ENCODE results near the gene GTPBP6.
"Not testable (repeated sequence)": the region's sequence is repeated elsewhere in the genome, so short reads cannot be mapped to it uniquely, and the experiment has no call there.

The GTPBP6 gene

GRCh38 chrX:287670-288069 lies 30.9 kb downstream of the GTPBP6 start:
- no peak for DNase-seq

DNA sequence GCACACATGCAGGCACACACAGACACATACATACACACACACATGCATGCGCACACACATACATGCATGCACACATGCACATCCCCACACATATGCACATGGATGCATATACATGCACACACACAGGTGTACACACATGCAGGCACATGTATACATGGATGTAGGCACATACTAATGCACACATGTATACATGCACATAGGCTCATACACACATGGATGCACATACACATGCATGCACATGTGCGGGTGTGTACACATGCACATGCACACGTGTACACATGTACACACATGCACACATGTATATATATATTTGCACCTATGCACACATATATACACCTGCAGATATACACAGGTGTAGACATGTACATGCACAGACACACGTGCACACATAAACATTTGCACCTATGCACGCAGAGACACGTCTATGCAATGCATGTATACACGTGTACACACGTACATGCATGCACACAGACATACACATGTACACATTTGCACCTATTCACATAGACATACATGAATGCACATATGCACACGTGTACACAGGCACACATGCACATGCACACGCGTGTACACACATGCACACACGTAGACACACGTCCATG lies 33.4 kb downstream of the GTPBP6 start:
- no peak for DNase-seq

GRCh38 chrX:283115-283845 lies 35.3 kb downstream of the GTPBP6 start:
- no peak for DNase-seq

GRCh38 chrX:282000-282681 lies 36.5 kb downstream of the GTPBP6 start:
- DNase-seq, result not testable (repeated sequence)

DNA sequence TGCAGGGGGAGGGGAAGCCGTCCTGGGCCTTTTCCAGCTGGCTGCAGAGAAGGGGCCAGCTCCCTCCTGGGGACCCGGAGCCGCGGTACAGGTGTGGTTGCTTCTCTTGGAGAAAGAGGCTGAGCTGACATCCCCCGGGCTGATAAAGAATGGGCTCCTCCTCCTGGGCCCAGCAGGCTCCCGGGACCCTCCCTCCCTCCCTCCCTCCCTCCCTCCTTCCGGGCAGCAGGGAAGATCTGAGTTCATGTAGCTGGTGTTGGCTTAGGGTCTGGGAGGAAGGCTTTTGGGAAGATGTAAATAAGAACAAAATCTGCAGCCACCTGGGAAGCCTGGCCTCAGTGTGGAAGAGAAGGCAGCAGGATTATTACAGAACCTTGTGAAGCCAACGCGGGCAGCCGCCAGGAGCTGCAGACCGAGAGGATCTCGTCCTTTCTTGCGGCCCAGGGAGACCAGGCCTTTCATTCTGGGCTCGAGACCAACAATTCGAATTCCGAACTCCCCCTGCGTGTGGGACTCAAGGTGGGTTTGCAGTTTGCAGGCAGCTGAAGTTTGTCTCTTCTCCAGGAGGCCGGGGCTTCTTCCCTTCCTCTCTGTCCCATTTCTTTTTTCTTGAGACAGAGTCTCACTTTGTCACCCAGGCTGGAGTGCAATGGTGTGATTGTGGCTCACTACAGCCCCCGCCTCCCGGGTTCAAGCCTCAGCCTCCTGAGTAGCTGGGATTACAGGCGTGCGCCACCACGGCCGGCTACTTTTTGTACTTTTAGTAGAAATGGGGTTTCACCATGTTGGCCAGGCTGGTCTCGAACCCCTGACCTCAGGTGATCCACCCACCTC lies 37.2 kb downstream of the GTPBP6 start, which contains the start of gene PLCXD1:
Gene PLCXD1 (plus strand): TSS at position 216 of the 834 bp plus-strand sequence. CDS start 2,807 bp downstream, outside the sequence.
- no peak for DNase-seq

GRCh38 chrX:280722-281121 lies 37.9 kb downstream of the GTPBP6 start:
- not testable (repeated sequence) for DNase-seq

GRCh38 chrX:279757-280604 lies 38.6 kb downstream of the GTPBP6 start:
- not testable (repeated sequence) for DNase-seq

- no peak for DNase-seq
Measured at GRCh38 chrX:276581-277201, 41.9 kb downstream of the GTPBP6 start.

GRCh38 chrX:275967-276580 lies 42.5 kb downstream of the GTPBP6 start:
- DNase-seq, result no peak

DNA sequence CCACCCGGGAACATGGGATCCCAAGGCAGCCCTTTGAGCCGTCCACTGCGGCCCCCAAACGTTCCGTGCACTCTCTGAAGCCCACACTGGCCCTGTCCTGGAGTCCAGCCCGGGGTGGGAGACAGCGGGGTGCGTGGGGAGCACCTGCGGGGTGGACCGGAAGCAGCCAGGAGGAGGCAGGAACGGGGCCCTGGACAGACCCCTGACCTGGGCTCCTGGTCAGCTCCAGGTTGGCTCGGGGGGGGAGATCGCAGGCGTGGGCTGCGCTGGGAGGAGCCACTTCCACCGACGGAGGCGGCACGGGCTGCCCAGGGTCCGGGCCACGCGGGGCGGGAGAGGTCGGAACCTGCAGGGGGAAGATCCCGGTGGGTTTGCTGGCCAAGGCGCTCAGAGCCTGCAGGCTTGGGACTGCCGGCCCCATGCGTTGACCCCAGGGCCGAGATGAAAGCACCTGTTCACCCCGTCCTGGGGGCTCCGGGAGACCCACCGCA lies 43.1 kb downstream of the GTPBP6 start:
- no peak for DNase-seq

DNA sequence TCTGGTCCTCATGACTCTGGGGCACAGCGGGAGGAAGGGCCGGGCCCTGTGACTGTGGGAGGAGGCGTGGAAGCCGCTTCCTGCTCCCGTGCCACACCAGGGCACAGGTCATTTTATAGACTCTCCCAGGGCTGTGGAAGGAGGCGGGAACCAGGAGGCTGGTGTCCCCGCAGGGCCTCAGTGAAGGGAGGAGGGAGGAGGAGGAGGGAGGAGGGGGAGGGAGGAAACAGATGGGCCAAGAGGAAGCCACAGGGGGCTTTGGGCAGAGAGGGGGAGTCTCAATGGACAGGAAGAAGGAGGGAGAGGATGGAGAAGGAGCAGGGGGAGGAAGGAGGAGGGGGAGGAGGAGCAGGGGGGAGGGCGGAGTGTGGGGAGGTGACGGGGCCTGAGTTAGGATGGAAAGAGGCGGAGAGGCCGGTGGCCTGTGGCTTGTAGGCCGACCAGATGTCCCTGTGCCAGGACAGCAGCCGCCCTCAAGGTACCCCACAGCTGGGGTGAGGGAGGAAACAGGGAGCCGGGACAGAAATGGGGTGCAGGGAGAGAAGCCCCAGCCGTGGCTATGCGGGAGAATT lies 43.6 kb downstream of the GTPBP6 start:
- no peak for DNase-seq

- DNase-seq, result no peak
Measured at GRCh38 chrX:270848-271367, 47.7 kb downstream of the GTPBP6 start.

DNA sequence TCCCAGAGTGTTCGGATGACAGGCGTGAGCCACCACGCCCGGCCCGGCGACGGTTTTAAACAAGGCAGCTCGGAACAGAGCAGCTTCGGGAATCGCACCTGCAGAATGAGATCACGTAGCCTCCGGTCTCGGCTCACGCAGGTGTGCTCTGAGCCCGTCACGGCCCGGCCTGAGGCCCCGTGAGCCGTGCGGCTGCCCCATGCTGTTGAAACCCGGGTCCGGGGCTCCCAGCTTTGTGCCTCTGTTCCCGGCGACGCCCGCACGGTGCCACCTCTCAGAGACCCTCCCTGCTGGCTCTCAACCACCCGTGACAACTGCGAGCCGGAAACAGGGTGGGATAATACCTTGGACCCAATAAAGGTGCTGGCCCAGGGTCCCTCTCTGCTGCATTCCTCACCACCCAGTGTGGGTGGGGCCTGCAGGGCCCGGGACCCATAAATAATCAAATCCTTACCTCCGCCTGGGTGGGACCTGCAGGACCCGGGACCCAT lies 50.8 kb downstream of the GTPBP6 start:
- DNase-seq, result no peak

DNA sequence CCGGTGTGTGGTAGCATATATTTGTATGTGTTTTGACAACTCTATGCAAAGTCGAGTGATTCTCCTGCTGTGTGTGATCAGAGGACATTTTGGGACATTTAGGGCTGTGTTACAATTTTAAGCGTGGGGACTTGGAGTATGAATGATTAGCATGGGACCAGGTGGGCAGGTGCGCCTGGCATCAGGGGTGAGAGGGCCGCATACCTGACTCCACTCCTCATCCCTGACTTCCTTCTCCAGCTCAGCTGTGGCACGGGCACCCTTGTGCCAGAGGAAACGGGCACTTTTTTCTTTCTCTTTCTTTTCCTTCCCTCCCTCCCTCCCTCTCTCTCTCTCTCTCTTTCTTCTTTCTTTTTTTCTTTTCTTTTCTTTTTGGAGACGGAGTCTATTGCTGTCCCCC lies 53.1 kb downstream of the GTPBP6 start:
- DNase-seq, result no peak

DNA sequence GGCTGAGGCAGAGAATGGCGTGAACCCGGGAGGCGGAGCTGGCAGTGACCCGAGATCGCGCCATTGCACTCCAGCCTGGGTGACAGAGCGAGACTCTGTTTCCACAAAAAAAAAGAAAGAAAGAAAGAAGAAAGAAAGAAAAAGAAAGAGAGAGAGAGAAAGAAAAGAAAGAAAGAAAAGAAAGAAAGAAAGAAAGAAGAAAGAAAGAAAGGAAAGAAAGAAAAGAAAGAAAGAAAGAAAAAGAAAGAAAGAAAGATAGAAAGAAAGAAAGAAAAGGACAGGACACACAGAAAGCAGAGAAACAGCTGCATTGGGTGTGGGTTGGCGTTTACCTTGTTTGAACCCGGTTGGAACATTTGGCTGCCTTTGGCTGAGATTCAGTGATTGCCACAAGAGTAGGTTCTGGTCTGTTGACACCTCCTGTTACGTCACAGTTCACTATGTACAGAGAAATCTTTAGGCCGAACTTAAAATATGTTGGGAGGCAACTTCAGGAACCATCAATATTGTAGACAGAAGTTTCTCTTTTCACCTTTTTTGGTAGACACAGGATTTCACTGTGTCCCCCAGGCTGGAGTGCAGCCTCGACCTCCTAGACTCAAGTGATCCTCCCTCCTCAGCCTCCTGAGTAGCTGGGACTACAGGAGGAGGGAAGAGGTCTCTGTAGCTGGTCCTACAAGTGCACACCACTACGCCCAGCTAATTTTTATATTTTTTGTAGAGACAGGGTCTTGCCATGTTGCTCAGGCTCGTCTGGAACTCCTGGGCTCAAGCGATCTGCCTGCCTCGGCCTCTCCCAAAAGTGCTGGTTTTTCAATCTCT lies 53.8 kb downstream of the GTPBP6 start:
- DNase-seq, result no peak

- DNase-seq, result not testable (repeated sequence)
Measured at GRCh38 chrX:264006-264405, 54.6 kb downstream of the GTPBP6 start.

DNA sequence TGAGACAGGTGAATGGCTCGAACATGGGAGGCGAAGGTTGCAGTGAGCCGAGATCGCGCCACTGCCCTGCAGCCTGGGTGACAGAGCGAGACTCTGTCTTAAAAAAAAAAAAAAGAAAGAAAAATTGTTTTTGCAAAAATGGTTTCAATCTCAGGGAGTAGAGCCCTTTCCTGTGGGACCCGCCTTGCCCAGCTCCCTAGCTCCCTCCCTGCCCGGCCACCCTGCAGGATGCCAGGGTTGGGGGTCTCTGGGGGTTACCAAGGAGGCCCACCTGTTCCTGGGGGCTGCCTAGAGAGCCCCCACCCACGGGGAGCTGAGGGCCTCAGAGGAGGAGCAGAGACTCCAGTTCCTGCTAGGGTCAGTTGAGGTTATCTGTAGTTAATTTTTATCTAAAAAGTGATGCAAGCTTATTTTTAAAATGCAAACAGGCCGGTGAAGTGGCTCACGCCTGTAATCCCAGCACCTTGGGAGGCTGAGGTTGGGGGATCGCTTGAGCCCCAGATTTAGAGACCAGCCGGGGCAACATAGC lies 56.2 kb downstream of the GTPBP6 start:
- no peak for DNase-seq

DNA sequence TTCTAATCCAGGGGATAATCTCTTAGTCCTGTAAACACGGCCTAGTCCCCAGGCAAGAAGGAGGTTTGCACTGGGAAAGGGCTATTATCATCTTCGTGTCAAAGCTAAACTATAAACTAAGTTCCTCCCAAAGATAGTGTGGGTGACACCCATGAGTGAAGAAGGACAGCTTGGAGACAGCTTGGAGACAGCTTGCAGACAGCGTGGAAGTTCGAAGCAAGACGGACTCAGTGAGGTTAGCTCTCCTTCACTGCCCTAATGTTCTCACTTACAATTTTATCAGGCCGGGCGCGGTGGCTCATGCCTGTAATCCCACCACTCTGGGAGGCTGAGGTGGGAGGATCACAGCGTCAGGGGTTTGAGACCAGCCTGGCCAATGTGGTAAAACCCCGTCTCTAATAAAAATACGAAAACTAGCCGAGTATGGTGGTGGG lies 56.7 kb downstream of the GTPBP6 start:
- DNase-seq, result no peak
